Sigmoid colon (tissue), 7 donors: ENCODE data around the gene GPR17. TPM values are rescaled to one million over a fixed set of nuclear protein-coding genes. Genes with fewer than 3 reads are reported as not detected.

Experiments used
- DNase-seq: peaks from one replicate; pipeline ENCODE4 v3.0.0-alpha.2; 2019
- H3K27ac ChIP-seq, 4 donors: fragments of 200-600 bp; sonication (generic); one replicate each; pipeline ENCODE4 v1.5.1; 2016 to 2019; ENCODE audit warnings: mild to moderate bottlenecking in 1 of 4
- H3K27me3 ChIP-seq, 3 donors: fragments of 200-600 bp; sonication (generic); one replicate each; pipeline ENCODE4 v1.5.1; 2019; ENCODE audit warnings: mild to moderate bottlenecking in 1 of 3
- H3K36me3 ChIP-seq, 4 donors: fragments of 200-600 bp; sonication (generic); one replicate each; pipeline ENCODE4 v1.5.1; 2016 to 2019
- H3K4me1 ChIP-seq, 4 donors: fragments of 200-600 bp; sonication (generic); one replicate each; pipeline ENCODE4 v1.5.1; 2017 to 2019
- H3K4me3 ChIP-seq, 4 donors: fragments of 200-600 bp; sonication (generic); one replicate each; pipeline ENCODE4 v1.5.1; 2017 to 2019; ENCODE audit warnings: mild to moderate bottlenecking in 2 of 4, moderate library complexity in 1 of 4
- H3K9me3 ChIP-seq, 4 donors: fragments of 200-600 bp in 3 of 4; sonication (generic) in 3 of 4; one replicate each; pipeline versions ENCODE4 v1.5.1 to v1.6.1; 2013 to 2019
- EP300 ChIP-seq, 4 donors: sonication (generic); formaldehyde crosslinking; IDR thresholded peaks; one replicate each; pipeline ENCODE4 v1.6.1; 2017; ENCODE audit warnings: antibody characterized with exemption in 4 of 4
- POLR2A ChIP-seq, 2 donors: fragments of 450-650 bp; IDR thresholded peaks; one replicate each; pipeline ENCODE4 v1.6.1; 2016; ENCODE audit warnings: antibody characterized with exemption in 2 of 2, mild to moderate bottlenecking in 2 of 2, moderate library complexity in 2 of 2
- POLR2AphosphoS5 ChIP-seq, 4 donors: sonication (generic); formaldehyde crosslinking; IDR thresholded peaks; one replicate each; pipeline ENCODE4 v1.6.1; 2017; ENCODE audit warnings: antibody characterized with exemption in 4 of 4
- WGBS, 2 donors: extraction: QIAGEN DNeasy Blood & Tissue Kit; methylation state at CpG; one replicate each; pipeline ENCODE4 v1.1.7; 2013; 5-methylcytosine and 5-hydroxymethylcytosine counted together
- intact Hi-C: fragments of 100-400 bp; cut with DNase I; formaldehyde crosslinking; loops from one replicate; pipeline ENCODE4 v1.15.1; 2023
- polyA plus RNA-seq, 3 donors: library from polyadenylated mRNA; stranded (reverse); fragments of 200-250 nt; gene quantifications; one replicate each; pipeline ENCODE4 v1.2.3, GENCODE V29; 2013
- total RNA-seq, 4 donors: library from RNA; depleted of rRNA; stranded (reverse); fragments of >200 nt; gene quantifications; one replicate each; pipeline ENCODE4 v1.1.0, GENCODE V29; 2016
- TF ChIP-seq, protein P1 (sequence below), 4 experiments: fragments of 450-650 bp in 3 of 4; fragments of 200-600 bp in 1 of 4; IDR thresholded peaks; one replicate each; pipeline ENCODE4 v1.5.1; 2016 to 2019; ENCODE audit warnings: antibody characterized with exemption in 4 of 4, mild to moderate bottlenecking in 3 of 4, moderate library complexity in 2 of 4
- donor health status: healthy with polysubstance abuse.
- donor health status: Bipolar disorder and iron deficiency.
- donor health status: healthy.

The GPR17 gene
- total and polyA plus RNA-seq, 7 donors, result 0.36 to 1.4 (median 0.60) TPM; not detected in 2

DNA sequence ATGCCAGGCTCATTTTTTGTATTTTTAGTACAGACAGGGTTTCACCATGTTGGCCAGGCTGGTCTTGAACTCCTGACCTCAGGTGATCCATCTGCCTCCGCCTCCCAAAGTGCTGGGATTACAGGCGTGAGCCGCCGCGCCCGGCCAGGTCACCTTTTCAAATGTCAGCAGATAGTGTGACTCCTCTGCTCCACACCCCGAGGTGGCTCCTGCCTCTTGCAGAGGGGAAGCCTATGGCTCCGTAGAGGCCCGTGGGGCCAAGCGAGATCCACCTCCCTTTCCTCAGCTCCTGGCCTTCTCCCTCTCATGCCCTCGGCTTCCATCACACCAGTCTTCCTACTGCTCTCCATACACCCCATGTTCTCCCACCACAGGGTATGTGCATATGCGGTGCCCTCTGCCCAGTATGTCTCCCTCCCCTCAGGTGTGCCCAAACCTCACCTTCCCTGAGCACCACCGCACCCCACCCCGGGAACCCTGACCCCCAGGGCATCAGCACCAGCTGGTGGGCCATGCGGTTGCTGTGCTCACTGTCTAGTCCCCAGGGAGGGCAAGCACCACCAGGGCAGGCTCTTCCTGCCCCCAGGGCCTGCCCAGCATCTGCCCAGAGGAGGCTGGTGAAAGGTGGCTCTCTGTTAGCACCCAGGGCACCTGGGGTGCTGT lies 10.7 kb downstream of the GPR17 start:
- intact Hi-C loops, result no loop called here
- Histone ChIP-seq H3K4me1 (peaks cover 0 to 100% (median 99%) of the 10 kb centered on the region in 4 donors), H3K27me3 (no peaks in the 10 kb centered on the region), H3K27ac (peak overlapping the region; percentile 86 to 97 (median 92)), H3K36me3 (peaks cover 7 to 51% (median 33%) of the 10 kb centered on the region in 4 donors), H3K4me3 (no peak overlapping the region), H3K9me3 (no peaks in the 10 kb centered on the region)
- peak; percentile 56 for DNase-seq
- WGBS, 2 donors, result 81 to 87% methylated on average over 15 of the region's 15 CpGs
- TF ChIP-seq POLR2A (IDR thresholded peaks at IDR 0.05), result no peak
- TF ChIP-seq POLR2AphosphoS5 (IDR thresholded peaks at IDR 0.05), result no peak
- TF ChIP-seq EP300 (IDR thresholded peaks at IDR 0.05), result no peak
- TF ChIP-seq, protein P1, sequence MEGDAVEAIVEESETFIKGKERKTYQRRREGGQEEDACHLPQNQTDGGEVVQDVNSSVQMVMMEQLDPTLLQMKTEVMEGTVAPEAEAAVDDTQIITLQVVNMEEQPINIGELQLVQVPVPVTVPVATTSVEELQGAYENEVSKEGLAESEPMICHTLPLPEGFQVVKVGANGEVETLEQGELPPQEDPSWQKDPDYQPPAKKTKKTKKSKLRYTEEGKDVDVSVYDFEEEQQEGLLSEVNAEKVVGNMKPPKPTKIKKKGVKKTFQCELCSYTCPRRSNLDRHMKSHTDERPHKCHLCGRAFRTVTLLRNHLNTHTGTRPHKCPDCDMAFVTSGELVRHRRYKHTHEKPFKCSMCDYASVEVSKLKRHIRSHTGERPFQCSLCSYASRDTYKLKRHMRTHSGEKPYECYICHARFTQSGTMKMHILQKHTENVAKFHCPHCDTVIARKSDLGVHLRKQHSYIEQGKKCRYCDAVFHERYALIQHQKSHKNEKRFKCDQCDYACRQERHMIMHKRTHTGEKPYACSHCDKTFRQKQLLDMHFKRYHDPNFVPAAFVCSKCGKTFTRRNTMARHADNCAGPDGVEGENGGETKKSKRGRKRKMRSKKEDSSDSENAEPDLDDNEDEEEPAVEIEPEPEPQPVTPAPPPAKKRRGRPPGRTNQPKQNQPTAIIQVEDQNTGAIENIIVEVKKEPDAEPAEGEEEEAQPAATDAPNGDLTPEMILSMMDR (IDR thresholded peaks at IDR 0.05), result no peak

DNA sequence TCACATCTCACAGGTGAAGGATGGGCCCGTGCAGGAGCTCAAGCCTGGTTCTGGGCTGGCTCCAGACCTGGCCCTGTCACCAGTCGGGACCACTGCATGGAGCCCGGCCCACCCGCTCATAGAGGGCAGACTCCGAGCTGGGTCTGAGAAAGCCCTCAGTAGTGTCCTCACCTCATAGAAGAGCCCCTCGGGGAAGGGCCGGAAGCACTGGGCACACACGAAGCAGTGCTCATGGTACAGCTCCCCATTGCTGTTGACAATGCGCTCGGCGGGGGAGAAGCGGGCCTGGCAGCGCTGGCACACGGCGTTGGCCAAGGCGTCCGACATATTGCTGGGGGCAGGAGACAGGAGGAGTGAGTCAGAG lies 11.3 kb downstream of the GPR17 start:
- H3K4me3 ChIP-seq, result no peak overlapping the region
- H3K27me3 ChIP-seq, result no peaks in the 10 kb centered on the region
- peaks cover 7 to 51% (median 33%) of the 10 kb centered on the region in 4 donors for H3K36me3 ChIP-seq
- 93% methylated on average over 17 of the region's 17 CpGs for WGBS, 2 donors
- H3K9me3 ChIP-seq, result no peaks in the 10 kb centered on the region
- peak overlapping the region; percentile 86 to 97 (median 92) for H3K27ac ChIP-seq
- DNase-seq, result no peak
- intact Hi-C loops, result no loop called here
- H3K4me1 ChIP-seq, result peaks cover 0 to 100% (median 100%) of the 10 kb centered on the region in 4 donors
- peak in 1 of 4 donors; percentile 1 for TF ChIP-seq EP300 (IDR thresholded peaks at IDR 0.05)
- peak in 3 of 4 donors; percentile 4 to 48 (median 36) for TF ChIP-seq POLR2AphosphoS5 (IDR thresholded peaks at IDR 0.05)
- TF ChIP-seq, protein P1 (IDR thresholded peaks at IDR 0.05), result no peak
- no peak for TF ChIP-seq POLR2A (IDR thresholded peaks at IDR 0.05)

DNA sequence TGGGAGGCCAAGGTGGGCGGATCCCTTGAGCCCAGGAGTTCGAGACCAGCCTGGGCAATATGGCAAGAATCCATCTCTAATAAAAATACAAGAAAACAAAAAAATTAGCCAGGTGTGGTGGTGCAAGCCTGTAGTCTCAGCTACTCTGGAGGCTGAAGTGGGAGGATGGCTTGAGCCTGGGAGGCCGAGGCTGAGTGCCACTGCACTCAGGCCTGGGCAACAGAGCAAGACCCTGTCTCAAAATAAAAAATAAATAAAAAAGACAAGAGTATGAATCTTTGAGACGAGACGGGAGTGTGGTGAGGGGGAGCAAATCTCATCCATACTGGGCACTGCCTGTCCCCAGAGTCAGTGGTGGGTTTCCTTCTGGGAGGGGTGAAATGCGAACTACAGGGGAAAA lies 12.2 kb downstream of the GPR17 start:
- TF ChIP-seq POLR2AphosphoS5 (IDR thresholded peaks at IDR 0.05), result no peak
- TF ChIP-seq, protein P1 (IDR thresholded peaks at IDR 0.05), result no peak
- no peak for TF ChIP-seq EP300 (IDR thresholded peaks at IDR 0.05)
- no peak for TF ChIP-seq POLR2A (IDR thresholded peaks at IDR 0.05)
- H3K27me3 ChIP-seq, result no peaks in the 10 kb centered on the region
- H3K4me1 ChIP-seq, result peaks cover 0 to 100% (median 100%) of the 10 kb centered on the region in 4 donors
- peaks cover 7 to 46% (median 31%) of the 10 kb centered on the region in 4 donors for H3K36me3 ChIP-seq
- H3K9me3 ChIP-seq, result no peaks in the 10 kb centered on the region
- DNase-seq, result no peak
- 81 to 87% methylated on average over 6 of the region's 6 CpGs for WGBS, 2 donors
- intact Hi-C loops, result no loop called here
- H3K27ac ChIP-seq, result peak overlapping the region; percentile 86 to 97 (median 92)
- H3K4me3 ChIP-seq, result no peak overlapping the region

DNA sequence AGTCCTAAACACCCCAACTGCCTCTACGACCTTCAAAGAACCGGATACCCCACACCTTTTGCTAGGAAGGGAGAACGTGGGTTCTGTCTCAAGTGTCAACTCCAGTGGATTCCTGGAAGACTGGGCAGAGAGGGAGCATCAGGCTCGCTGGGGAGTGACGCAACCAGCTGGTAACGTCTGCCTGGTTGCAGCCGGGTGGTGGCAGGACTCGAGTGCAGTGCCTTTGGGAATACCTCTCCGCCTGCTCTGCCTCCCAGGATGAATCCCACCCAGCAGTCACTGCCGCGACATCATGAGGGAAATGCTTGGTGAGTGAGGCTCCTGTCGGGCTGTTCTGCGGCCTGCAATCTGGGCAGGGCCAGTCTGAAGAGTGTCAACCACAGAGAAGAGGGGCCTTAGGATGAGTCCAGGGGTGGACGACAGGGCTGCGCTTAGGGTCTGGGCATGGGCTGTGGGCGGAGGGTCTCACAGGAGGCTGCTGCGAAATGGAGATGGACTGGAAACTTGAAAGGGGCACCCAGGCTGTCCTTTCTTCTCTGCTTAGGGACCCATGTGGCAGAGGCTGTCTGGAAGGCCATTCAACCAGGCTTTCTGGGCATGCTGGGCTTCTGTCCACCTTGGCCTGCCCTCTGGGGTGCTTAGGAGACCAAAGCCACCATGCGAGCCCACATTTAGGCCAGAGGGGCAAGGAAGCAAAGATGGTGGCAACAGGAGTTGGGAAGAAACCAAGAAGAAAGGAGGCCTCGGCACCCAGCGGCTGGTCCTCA lies 12.9 kb downstream of the GPR17 start:
- WGBS, 2 donors, result 92 to 93% methylated on average over 20 of the region's 20 CpGs
- peaks cover 7 to 40% (median 25%) of the 10 kb centered on the region in 4 donors for H3K36me3 ChIP-seq
- intact Hi-C loops, result no loop called here
- TF ChIP-seq POLR2A (IDR thresholded peaks at IDR 0.05) (no peak), POLR2AphosphoS5 (IDR thresholded peaks at IDR 0.05) (peak; percentile 63 to 79 (median 68)), EP300 (IDR thresholded peaks at IDR 0.05) (peak in 1 of 4 donors; percentile 50)
- TF ChIP-seq, protein P1 (IDR thresholded peaks at IDR 0.05), result no peak
- peaks cover 0 to 100% (median 100%) of the 10 kb centered on the region in 4 donors for H3K4me1 ChIP-seq
- H3K9me3 ChIP-seq, result no peaks in the 10 kb centered on the region
- H3K27me3 ChIP-seq, result no peaks in the 10 kb centered on the region
- DNase-seq, result peak; percentile 93
- H3K4me3 ChIP-seq, result peak overlapping the region in 2 of 4 donors; percentile 6 to 24
- peak overlapping the region; percentile 86 to 97 (median 92) for H3K27ac ChIP-seq
